T-helper 1 cell treated with Interleukin-12 subunit alpha and Interleukin-12 subunit beta and Interleukin-4 antibody, amounts not matched to agents 30 ng/mL and 1 ng/mL, for 36 hours (primary cell): ENCODE results near the gene CELSR1. TPM values are rescaled to one million over a fixed set of nuclear protein-coding genes. Genes with fewer than 3 reads are reported as not detected.
"Not testable (repeated sequence)": the region's sequence is repeated elsewhere in the genome, so short reads cannot be mapped to it uniquely, and the experiment has no call there.

Source experiments
- intact Hi-C: fragments of 100-400 bp; cut with micrococcal nuclease; formaldehyde crosslinking; loops from one replicate; pipeline ENCODE4 v1.15.1; 2024
- total RNA-seq: library from RNA; stranded (reverse); gene quantifications from 2 replicates; pipeline ENCODE4 v1.2.3, GENCODE V29; 2022

The CELSR1 gene
- total RNA-seq, 1 donor from 2014 or later = 0.47 TPM

- intact Hi-C loops = loop anchor here (10.0 kb wide), 1 partner anchor 56 kb away; no protein-coding TSS in a partner anchor
Measured at GRCh38 chr22:46408568-46409506, 128.6 kb downstream of the CELSR1 start.

GRCh38 chr22:46407748-46408147 is 129.7 kb downstream of the CELSR1 start:
- intact Hi-C loops = loop anchor here (10.0 kb wide), 1 partner anchor 57 kb away; no protein-coding TSS in a partner anchor

GRCh38 chr22:46406791-46407190 is 130.6 kb downstream of the CELSR1 start:
- intact Hi-C loops = loop anchor here (10.0 kb wide), 1 partner anchor 58 kb away; no protein-coding TSS in a partner anchor

- intact Hi-C loops = loop anchor here (10.0 kb wide), 1 partner anchor 58 kb away; no protein-coding TSS in a partner anchor
Measured at GRCh38 chr22:46406349-46406748, 131.1 kb downstream of the CELSR1 start.

GRCh38 chr22:46405901-46406300 is 131.5 kb downstream of the CELSR1 start:
- intact Hi-C loops = loop anchor here (10.0 kb wide), 1 partner anchor 59 kb away; no protein-coding TSS in a partner anchor

- intact Hi-C loops = loop anchor here (10.0 kb wide), 1 partner anchor 61 kb away; no protein-coding TSS in a partner anchor
Measured at GRCh38 chr22:46403880-46404279, 133.5 kb downstream of the CELSR1 start.

GRCh38 chr22:46402505-46402904 is 134.9 kb downstream of the CELSR1 start:
- intact Hi-C loops = loop anchor here (10.0 kb wide), 1 partner anchor 62 kb away; no protein-coding TSS in a partner anchor

- intact Hi-C loops = loop anchor here (10.0 kb wide), 1 partner anchor 63 kb away; no protein-coding TSS in a partner anchor
Measured at GRCh38 chr22:46401370-46401769, 136.1 kb downstream of the CELSR1 start.

GRCh38 chr22:46399251-46400024 is 138.0 kb downstream of the CELSR1 start:
- intact Hi-C loops = loop anchor here (10.0 kb wide), 1 partner anchor 65 kb away; no protein-coding TSS in a partner anchor

GRCh38 chr22:46397951-46398350 is 139.5 kb downstream of the CELSR1 start:
- intact Hi-C loops = no loop called here

- intact Hi-C loops = no loop called here
Measured at GRCh38 chr22:46397514-46397913, 139.9 kb downstream of the CELSR1 start.

GRCh38 chr22:46397049-46397448 is 140.4 kb downstream of the CELSR1 start:
- intact Hi-C loops = not testable (repeated sequence)

GRCh38 chr22:46395145-46395544 is 142.3 kb downstream of the CELSR1 start:
- intact Hi-C loops = no loop called here

- intact Hi-C loops = no loop called here
Measured at GRCh38 chr22:46394622-46395021, 142.8 kb downstream of the CELSR1 start.

- intact Hi-C loops = no loop called here
Measured at GRCh38 chr22:46393873-46394272, 143.5 kb downstream of the CELSR1 start.

GRCh38 chr22:46392137-46392844 is 145.1 kb downstream of the CELSR1 start:
- intact Hi-C loops = no loop called here

- intact Hi-C loops = no loop called here
Measured at GRCh38 chr22:46391486-46392136, 145.8 kb downstream of the CELSR1 start.

- intact Hi-C loops = no loop called here
Measured at GRCh38 chr22:46390652-46391301, 146.6 kb downstream of the CELSR1 start.

- intact Hi-C loops = no loop called here
Measured at GRCh38 chr22:46390105-46390651, 147.2 kb downstream of the CELSR1 start.
